OCI-LY3 (cell line): Measurements from ENCODE around the gene MARCHF4.

Source experiments
- H2AFZ ChIP-seq: fragments of 200-600, 300-600 bp; shearing (Covaris generic); 2 replicates; pipeline ENCODE4 v1.6.0; 2014; ENCODE audit warnings: antibody characterized with exemption, low read depth, low read length
- H3K27ac ChIP-seq: fragments of 200-600, 300-600 bp; sonication (generic); 2 replicates; pipeline ENCODE4 v1.5.1; 2014; ENCODE audit warnings: mild to moderate bottlenecking, low read length, moderate library complexity, mixed read lengths
- H3K27me3 ChIP-seq: fragments of 200-600, 300-600 bp; sonication (generic); 2 replicates; pipeline ENCODE4 v1.6.1; 2014; ENCODE audit warnings: low read depth, low read length, mixed read lengths
- H3K36me3 ChIP-seq: fragments of 200-600, 300-600 bp; sonication (generic); replicated peaks from 2 replicates; pipeline ENCODE3; 2014; ENCODE audit warnings: low read depth, low read length, mixed read lengths
- H3K4me1 ChIP-seq: fragments of 300-600, 200-600 bp; sonication (generic); 2 replicates; pipeline ENCODE4 v1.6.1; 2014; ENCODE audit warnings: low read length, mixed read lengths
- H3K4me2 ChIP-seq: fragments of 200-600, 300-600 bp; sonication (generic); 2 replicates; pipeline ENCODE4 v1.6.1; 2014; ENCODE audit warnings: low read length, mixed read lengths
- H3K4me3 ChIP-seq: fragments of 300-600, 200-600 bp; sonication (generic); 2 replicates; pipeline ENCODE4 v1.5.1; 2014; ENCODE audit warnings: antibody characterized with exemption, mild to moderate bottlenecking, low read length, moderate library complexity
- H3K79me2 ChIP-seq: fragments of 300-600, 200-600 bp; shearing (Covaris generic); 2 replicates; pipeline ENCODE4 v1.6.1; 2014; ENCODE audit warnings: mild to moderate bottlenecking, low read length, mixed read lengths
- H3K9ac ChIP-seq: fragments of 300-600, 200-600 bp; shearing (Covaris generic); 2 replicates; pipeline ENCODE4 v1.6.0; 2014; ENCODE audit warnings: mild to moderate bottlenecking, low read length, moderate library complexity
- H3K9me3 ChIP-seq: fragments of 200-600, 300-600 bp; shearing (Covaris generic); 2 replicates; pipeline ENCODE4 v1.6.1; 2014; ENCODE audit warnings: low read length, mixed read lengths; ENCODE audit not compliant: insufficient read depth
- H4K20me1 ChIP-seq: fragments of 200-600, 300-600 bp; sonication (generic); 2 replicates; pipeline ENCODE4 v1.6.1; 2016; ENCODE audit warnings: low read length, mixed read lengths; ENCODE audit not compliant: insufficient read depth
- CTCF ChIP-seq: fragments of 200-600, 300-600 bp; sonication (generic); IDR thresholded peaks from 2 replicates; pipeline ENCODE4 v1.5.1; 2014; ENCODE audit warnings: antibody characterized with exemption, low read length, low read depth
- EZH2phosphoT487 ChIP-seq: fragments of 200-600 bp; shearing (Covaris generic); IDR thresholded peaks from 2 replicates; pipeline ENCODE4 v1.6.1; 2018; ENCODE audit warnings: antibody characterized with exemption, mixed run types, low read depth

The MARCHF4 gene

GRCh38 chr2:216416571-216417307, 44.5 kb upstream of the MARCHF4 start:
- Histone ChIP-seq H3K4me3 (peak overlapping the region; percentile 58), H3K9ac (peak overlapping the region; percentile 64; the same call in 1 of the 2 replicates), H3K36me3 (peaks cover 57% of the 10 kb centered on the region), H3K27me3 (no peaks in the 10 kb centered on the region), H3K4me1 (peaks cover 41% of the 10 kb centered on the region), H3K9me3 (no peaks in the 10 kb centered on the region), H3K27ac (peak overlapping the region; percentile 96), H4K20me1 (no peaks in the 10 kb centered on the region), H3K4me2 (peak overlapping the region; percentile 89), H2AFZ (no peak overlapping the region), H3K79me2 (peaks cover 12% of the 10 kb centered on the region; the same call in 1 of the 2 replicates)
- no peak for TF ChIP-seq EZH2phosphoT487
- no peak for TF ChIP-seq CTCF

GRCh38 chr2:216415541-216415940, 43.3 kb upstream of the MARCHF4 start:
- no peak overlapping the region for H3K4me3 ChIP-seq
- H3K36me3 ChIP-seq = peaks cover 47% of the 10 kb centered on the region
- H4K20me1 ChIP-seq = no peaks in the 10 kb centered on the region
- H3K27me3 ChIP-seq = no peaks in the 10 kb centered on the region
- peak overlapping the region; percentile 8; the same call in 1 of the 2 replicates for H3K4me2 ChIP-seq
- no peak overlapping the region for H3K27ac ChIP-seq
- H3K4me1 ChIP-seq = peaks cover 50% of the 10 kb centered on the region
- H3K79me2 ChIP-seq = peaks cover 12% of the 10 kb centered on the region; the same call in 1 of the 2 replicates
- H2AFZ ChIP-seq = no peak overlapping the region
- no peaks in the 10 kb centered on the region for H3K9me3 ChIP-seq
- no peak overlapping the region for H3K9ac ChIP-seq
- TF ChIP-seq CTCF (no peak), EZH2phosphoT487 (no peak)

GRCh38 chr2:216414772-216415319, 42.6 kb upstream of the MARCHF4 start:
- Histone ChIP-seq H3K4me1 (peaks cover 52% of the 10 kb centered on the region), H3K27me3 (no peaks in the 10 kb centered on the region), H3K4me2 (no peak overlapping the region), H3K9ac (no peak overlapping the region), H3K79me2 (peaks cover 12% of the 10 kb centered on the region; the same call in 1 of the 2 replicates), H3K36me3 (peaks cover 41% of the 10 kb centered on the region), H4K20me1 (no peaks in the 10 kb centered on the region), H3K4me3 (no peak overlapping the region), H3K27ac (no peak overlapping the region), H2AFZ (no peak overlapping the region), H3K9me3 (no peaks in the 10 kb centered on the region)
- TF ChIP-seq EZH2phosphoT487 (no peak), CTCF (no peak)

GRCh38 chr2:216413882-216414281, 41.6 kb upstream of the MARCHF4 start:
- TF ChIP-seq EZH2phosphoT487 (no peak), CTCF (no peak)
- H3K27ac ChIP-seq = no peak overlapping the region
- no peaks in the 10 kb centered on the region for H3K27me3 ChIP-seq
- no peak overlapping the region for H3K4me3 ChIP-seq
- no peaks in the 10 kb centered on the region for H4K20me1 ChIP-seq
- no peak overlapping the region for H3K9ac ChIP-seq
- H3K9me3 ChIP-seq = no peaks in the 10 kb centered on the region
- H3K79me2 ChIP-seq = peaks cover 12% of the 10 kb centered on the region; the same call in 1 of the 2 replicates
- peaks cover 52% of the 10 kb centered on the region for H3K4me1 ChIP-seq
- peaks cover 33% of the 10 kb centered on the region for H3K36me3 ChIP-seq
- H3K4me2 ChIP-seq = no peak overlapping the region
- H2AFZ ChIP-seq = no peak overlapping the region
